PFSK-1 (cell line): Measurements from ENCODE around the gene SLC38A3.

ENCODE experiments used
- POLR2AphosphoS5 ChIP-seq: IDR thresholded peaks from 2 replicates; pipeline ENCODE4 v1.6.1; 2012; ENCODE audit warnings: low read depth, mild to moderate bottlenecking, control low read depth, low read length, moderate library complexity
- SIN3A ChIP-seq: IDR thresholded peaks from 2 replicates; pipeline ENCODE4 v1.6.1; 2012; ENCODE audit warnings: mild to moderate bottlenecking, low read length, moderate library complexity, borderline replicate concordance; ENCODE audit not compliant: insufficient read depth
- TF ChIP-seq, protein P1 (sequence below), 2 experiments: IDR thresholded peaks; 2 replicates each; pipeline versions ENCODE4 v1.6.1 to v1.8.0; 2011 to 2012; ENCODE audit warnings: low read depth in 2 of 2, low read length in 2 of 2, control low read depth in 1 of 2, inconsistent platforms in 1 of 2, mild to moderate bottlenecking in 1 of 2, moderate library complexity in 1 of 2; ENCODE audit not compliant: insufficient read depth in 1 of 2

DNA sequence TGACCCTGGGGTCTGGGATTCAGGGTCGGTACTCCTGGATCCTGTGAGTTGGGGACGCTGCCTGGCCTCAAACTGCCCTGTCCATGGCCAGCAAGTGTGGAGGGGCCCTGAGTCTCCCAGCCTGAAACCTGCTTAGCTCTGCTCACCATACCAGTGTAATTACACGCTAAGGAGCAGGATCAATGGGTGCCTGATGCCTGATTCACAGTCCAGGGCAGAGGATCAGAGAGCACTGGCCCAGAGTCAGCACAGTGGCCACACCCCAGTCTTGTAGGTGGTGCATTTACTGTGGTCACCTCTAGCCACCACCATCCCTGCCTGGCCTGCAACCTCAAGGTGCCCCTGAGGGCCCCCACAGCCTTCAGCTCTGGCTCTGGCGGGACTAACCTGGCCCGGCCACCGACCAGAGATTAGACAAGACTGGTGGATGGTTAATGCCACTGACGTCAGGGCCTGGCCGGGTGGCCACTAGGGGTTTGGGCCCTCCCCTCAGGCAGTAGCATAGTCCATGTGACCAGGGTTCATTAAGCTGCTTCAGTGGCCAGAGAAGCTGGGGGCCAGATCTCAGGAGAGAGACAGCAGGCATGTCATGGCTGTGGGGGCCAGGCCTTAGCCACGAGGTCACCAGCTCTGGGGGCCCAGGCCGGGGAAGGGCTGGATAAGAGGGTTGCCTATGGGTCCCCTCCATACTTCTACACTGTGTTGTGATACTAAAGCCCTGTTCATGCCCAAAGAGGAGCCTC, 3.3 kb upstream of the SLC38A3 start:
- TF ChIP-seq SIN3A = no peak
- TF ChIP-seq POLR2AphosphoS5 = no peak
- TF ChIP-seq, protein P1, sequence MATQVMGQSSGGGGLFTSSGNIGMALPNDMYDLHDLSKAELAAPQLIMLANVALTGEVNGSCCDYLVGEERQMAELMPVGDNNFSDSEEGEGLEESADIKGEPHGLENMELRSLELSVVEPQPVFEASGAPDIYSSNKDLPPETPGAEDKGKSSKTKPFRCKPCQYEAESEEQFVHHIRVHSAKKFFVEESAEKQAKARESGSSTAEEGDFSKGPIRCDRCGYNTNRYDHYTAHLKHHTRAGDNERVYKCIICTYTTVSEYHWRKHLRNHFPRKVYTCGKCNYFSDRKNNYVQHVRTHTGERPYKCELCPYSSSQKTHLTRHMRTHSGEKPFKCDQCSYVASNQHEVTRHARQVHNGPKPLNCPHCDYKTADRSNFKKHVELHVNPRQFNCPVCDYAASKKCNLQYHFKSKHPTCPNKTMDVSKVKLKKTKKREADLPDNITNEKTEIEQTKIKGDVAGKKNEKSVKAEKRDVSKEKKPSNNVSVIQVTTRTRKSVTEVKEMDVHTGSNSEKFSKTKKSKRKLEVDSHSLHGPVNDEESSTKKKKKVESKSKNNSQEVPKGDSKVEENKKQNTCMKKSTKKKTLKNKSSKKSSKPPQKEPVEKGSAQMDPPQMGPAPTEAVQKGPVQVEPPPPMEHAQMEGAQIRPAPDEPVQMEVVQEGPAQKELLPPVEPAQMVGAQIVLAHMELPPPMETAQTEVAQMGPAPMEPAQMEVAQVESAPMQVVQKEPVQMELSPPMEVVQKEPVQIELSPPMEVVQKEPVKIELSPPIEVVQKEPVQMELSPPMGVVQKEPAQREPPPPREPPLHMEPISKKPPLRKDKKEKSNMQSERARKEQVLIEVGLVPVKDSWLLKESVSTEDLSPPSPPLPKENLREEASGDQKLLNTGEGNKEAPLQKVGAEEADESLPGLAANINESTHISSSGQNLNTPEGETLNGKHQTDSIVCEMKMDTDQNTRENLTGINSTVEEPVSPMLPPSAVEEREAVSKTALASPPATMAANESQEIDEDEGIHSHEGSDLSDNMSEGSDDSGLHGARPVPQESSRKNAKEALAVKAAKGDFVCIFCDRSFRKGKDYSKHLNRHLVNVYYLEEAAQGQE (IDR thresholded peaks at IDR 0.05; ENCODE audit: insufficient read depth in 1 of 2, low read depth in 2 of 2, low read length in 2 of 2) = no peak
